HG03521 (cell line): Measurements from ENCODE around the gene FAM76A.
A peak's percentile ranks its signal among the peaks of the same experiment; 100 is the strongest.

Experiments used
- ATAC-seq: cut with Tn5 transposase; IDR thresholded peaks from one replicate; pipeline ENCODE4 v1.9.1; 2021; ENCODE audit warnings: mild to moderate bottlenecking, moderate library complexity; ENCODE audit not compliant: unreplicated experiment

Gene FAM76A

DNA sequence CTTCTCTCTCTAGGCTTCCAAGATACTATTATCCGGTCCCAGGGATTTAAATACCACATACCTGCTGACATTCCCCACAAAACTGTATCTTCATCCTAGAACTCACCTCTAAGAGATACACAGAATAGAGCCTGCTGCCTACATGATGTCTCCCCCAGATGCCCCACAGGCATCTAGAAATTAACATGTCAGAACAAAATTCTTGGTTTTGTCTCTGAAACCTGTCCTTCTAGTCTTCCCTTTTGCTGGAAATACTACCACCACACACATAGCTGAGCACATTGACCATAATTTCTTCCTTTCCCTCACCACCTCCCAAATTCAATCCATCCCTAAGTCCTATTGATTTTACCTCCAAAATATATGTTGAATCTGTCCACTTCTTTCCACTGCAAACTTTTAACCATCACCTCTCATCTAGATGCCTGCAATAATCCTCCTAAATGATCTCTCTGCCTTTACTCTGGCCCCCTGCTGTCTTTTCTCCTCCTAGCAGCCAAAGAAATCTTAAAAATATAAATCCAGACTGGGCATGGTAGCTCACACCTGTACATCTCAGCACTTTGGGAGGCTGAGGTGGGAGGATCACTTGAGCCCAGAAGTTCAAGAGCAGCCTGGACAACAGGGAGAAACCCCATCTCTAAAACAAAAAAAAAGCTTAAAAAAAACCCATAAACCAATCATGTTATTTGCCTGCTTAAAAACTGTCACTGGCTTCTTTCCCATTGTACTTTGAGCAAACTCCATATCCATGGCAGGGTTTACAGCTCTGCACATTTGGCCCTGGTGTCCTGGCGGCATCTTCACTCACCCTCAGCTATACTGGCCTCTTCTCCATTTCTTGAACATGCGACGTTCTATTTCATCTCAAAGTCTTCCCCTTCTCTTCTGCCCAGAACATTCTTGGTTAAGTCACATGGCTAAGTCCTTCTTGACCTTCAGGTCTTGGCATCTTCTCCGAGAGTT lies 6.2 kb upstream of the FAM76A start:
- ATAC-seq, result no peak

GRCh38 chr1:27724961-27725373 lies 794 bp upstream of the FAM76A start:
- no peak for ATAC-seq

DNA sequence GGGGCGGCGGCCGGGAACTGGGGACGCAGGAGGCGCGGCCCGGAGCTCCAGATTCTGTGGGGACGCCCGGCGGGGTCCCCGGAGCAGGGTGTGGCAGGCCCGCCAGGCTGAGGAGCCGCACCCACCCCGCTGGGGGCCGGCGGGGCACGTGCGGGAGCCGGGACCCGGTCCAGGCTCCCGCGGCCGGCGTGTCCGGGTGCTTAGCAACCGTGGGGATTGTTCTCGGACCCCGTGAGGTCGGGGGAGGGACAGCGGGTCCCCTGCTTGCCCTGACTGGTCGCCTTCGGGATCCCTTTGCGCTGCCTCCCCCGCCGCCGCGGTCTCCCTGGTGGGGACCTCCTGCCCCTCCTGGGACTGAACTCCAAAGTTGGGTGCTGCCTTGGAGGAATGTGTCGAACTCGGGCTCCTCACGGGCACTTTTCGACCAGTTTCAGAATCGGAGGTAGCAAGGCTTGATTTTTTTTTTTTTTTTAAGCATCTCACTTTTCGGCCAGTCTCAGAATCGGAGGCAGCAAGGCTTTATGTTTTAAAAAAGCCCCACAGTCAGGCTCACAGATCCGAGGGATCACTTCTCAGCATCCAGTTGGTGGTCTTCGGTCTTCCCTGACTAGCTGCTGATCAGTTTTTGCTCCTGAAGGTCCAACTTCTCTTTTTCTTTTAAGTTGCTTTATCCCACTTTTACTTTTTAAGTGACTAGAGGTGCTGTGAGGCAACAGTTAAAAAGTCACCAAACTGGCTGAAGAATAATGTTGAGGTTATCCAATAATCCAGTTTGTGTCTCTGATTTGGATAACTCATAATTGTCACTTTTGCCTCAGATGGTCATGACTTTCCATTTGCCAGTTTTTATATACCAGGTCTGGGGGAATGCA lies 648 bp downstream of the FAM76A start:
- peak; percentile 25 for ATAC-seq

DNA sequence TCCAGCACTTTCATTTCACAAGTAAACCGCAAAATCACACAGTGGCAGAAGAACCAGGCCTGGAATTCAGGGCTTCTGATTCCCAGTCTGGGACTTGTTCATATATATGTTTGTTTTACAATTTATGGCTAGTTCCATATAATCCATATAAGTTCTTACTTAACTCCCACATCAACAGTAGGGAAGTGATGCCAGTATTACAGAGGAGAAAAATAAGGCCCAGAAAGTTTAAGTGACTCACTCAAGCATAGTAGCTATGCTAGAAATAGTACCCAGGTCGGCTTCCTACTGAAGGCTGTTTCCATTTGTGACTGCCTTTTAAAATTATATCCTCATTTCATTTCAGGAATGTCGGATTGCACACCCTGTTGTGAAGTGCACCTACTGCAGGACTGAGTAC lies 1.4 kb downstream of the FAM76A start:
- no peak for ATAC-seq

DNA sequence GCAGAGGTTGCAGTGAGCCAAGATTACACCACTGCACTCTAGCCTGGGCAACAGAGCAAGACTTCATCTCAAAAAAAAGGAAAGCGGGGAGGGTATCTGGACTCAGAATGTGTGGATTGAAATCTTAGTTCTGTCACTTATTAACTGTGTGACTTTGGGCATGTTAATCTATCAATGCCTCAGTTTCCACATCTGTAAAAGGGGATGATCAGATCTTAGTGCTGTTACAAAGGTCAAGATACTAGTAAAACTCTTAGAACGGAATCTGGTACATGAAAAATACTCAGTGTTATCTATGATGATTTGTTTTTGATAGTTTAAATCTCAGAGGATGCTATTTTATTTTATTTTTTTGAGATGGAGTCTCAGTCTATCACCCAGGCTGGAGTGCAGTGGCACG lies 10.5 kb downstream of the FAM76A start:
- ATAC-seq, result no peak

DNA sequence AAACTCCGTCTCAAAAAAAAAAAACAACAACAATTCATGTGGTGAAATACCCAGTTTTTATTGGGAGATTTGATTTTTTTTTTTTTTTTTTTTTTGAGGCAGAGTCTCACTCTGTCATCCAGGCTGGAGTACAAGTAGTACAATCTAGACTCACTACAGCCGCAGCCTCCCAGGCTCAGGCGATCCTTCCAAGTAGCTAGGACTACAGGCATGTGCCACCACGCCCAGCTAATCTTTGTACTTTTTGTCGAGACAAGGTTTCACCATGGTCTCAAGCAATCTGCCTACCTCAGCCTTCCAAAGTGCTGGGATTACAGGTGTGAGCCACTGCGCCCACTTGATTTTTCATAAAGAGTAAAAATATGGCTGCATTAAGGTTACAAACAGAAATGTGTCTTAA lies 15.4 kb downstream of the FAM76A start:
- ATAC-seq, result no peak

DNA sequence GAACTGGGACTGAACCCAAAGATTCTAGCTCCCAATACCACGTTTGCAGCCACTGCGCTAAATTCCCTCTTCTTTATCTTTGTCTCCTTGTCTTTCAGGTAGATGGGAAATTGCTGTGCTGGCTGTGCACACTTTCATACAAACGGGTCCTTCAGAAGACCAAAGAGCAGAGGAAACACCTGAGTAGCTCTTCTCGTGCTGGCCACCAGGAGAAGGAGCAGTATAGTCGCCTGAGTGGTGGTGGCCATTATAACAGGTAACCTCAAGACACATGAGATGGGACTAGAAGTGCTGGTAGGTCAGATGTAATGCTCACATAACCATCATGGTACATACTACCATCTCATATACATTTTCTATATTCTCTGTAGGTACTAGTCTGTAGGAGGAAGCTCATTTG lies 18.8 kb downstream of the FAM76A start:
- ATAC-seq, result no peak

DNA sequence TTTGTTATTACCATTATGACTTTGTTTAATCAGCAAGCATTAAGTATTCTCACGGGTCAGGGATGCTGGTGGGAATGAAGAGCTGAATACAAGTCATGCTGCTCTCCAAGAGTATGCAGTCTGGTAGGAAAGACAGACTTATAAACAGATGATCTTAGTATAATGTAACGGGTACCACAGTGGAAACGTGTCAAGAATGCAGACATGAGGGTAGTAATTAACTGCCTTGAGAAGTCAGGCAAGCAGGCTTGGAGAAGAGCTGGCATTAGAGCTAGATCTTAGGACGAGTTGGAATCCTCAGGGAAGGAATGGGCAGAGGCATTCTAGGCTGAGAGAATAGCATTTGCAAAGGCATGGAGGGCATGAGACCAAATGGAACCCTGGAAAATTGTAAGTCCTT lies 19.7 kb downstream of the FAM76A start:
- no peak for ATAC-seq

DNA sequence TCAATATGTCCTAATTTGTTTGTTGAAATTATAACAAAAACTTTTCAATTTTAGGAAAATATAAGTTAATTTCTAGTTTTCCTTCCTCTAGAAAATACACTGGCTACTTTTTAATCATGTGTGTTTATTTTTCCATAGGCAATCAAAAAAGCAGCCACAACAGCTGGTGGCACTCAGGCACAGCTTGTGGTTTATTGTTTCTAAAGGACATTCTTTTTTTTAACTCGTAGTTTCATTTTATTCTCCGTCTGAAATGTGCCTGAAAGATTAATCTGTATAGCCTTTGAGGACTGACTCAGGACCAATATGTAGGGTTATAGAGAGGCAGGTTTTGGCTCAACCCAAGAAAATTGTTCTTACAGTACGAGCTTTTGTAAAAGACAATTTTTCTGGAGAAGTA lies 26.6 kb downstream of the FAM76A start:
- ATAC-seq, result no peak

GRCh38 chr1:27755286-27755685 lies 29.5 kb downstream of the FAM76A start:
- no peak for ATAC-seq

DNA sequence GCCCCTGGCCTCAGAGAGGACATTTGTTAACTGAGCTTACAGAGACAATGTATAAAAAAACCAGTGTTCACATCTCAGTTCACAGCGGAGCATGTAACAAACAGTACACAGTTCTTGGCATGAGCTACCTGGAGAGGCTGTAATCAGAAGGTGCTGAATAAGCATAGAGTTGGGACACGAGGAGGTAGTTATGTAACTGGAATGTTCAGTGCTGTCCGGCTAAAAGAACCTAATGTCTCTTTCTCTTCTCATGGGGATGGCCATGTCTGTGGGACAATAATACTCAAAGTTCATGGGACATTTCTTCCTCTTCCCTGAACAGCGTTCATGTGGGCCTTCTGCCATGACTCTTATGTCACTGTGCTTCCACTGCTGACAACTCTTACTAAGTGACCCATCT lies 30.1 kb downstream of the FAM76A start:
- no peak for ATAC-seq

GRCh38 chr1:27759236-27759635 lies 33.5 kb downstream of the FAM76A start:
- ATAC-seq, result no peak

- ATAC-seq, result no peak
Measured at GRCh38 chr1:27760426-27760825, 34.7 kb downstream of the FAM76A start.

- ATAC-seq, result no peak
Measured at GRCh38 chr1:27762033-27762432, 36.3 kb downstream of the FAM76A start.

DNA sequence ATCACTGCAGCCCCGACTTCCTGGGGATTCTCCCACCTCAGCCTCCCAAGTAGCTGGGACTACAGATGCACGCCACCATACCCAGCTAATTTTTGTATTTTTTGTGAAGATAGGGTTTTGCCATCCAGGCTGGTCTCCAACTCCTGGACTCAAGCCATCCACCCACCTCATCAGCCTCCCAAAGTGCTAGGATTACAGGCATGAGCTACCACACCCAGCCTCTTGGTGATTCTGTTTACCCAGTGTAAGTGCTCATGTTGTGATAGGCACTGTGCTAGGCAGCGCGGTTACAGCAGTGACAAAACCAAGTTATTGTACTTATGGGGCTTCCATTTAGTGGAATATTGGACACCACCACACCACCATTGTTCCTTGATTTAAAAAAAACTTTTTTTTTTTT lies 37.6 kb downstream of the FAM76A start:
- ATAC-seq, result no peak

DNA sequence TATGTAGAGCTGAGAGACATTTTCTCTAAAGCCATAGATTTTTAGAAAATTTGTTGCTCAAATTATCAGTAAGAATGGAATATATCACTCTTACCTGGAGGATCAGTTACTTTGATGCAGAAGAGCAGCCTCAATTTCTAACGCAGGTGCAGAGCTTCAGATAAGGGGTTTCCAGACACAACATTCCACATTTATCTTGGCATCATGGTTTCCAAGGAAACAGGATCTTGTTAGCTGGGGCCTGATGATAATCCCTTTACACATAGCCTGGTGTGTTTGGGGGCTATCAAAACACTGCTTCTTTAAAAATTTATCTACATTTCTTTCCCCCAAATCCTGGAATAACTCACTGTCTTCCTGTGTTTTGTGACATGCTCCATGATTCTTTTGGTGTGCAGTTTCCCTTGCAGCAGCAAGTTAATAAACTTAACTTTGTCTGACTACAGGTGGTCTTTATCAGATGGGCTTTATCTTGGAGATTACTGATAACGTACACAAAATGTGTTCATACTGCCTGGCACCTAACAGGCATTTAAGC lies 44.6 kb downstream of the FAM76A start:
- no peak for ATAC-seq

GRCh38 chr1:27772036-27772931 lies 46.5 kb downstream of the FAM76A start:
- no peak for ATAC-seq

GRCh38 chr1:27772932-27773825 lies 47.4 kb downstream of the FAM76A start, which contains the start of gene STX12:
TSS of gene STX12 (plus strand) at chr1:27773219. CDS start at chr1:27773308, 89 bp downstream.
- ATAC-seq, result peak; percentile 95

DNA sequence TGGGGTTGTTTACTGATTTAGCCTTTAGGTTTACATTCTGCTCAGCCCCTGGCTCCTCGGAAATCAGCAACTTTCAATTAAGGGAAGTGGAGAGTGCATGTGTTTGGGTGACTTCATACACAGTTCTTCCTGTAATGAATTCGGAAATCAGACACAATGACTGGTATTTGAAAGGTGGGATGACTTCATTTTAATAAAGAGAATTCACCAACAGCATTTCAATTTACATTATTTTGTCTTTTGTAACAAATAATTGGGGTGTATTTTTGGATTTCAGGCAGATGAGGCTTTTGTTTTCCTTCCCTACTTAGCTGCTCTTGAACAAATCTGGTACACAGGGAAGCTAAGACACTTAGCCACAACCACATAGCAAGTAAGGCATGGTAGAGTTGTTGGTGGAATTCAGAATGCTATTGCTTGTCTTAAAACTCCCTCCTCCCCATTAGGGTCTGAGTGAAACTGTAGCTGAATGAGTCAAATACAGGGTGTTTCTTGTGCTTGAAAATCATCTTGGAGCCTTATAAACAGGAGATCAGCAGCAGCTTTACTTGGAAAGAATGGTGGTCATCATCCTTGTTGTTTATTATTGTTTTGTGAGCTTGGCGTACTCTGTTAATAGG lies 48.2 kb downstream of the FAM76A start:
- ATAC-seq, result no peak
